Fibroblast of the aortic adventitia (primary cell): Measurements from ENCODE around the gene TMEM150B. TPM values are rescaled to one million over a fixed set of nuclear protein-coding genes. Genes with fewer than 3 reads are reported as not detected.
A peak's percentile ranks its signal among the peaks of the same experiment; 100 is the strongest.

ENCODE experiments used
- DNase-seq: peaks from one replicate; pipeline ENCODE4 v3.0.0-alpha.2; 2010; ENCODE audit warnings: low read depth
- H3K4me3 ChIP-seq: 2 replicates; pipeline ENCODE4 v1.5.1; 2011; ENCODE audit warnings: low read depth, mild to moderate bottlenecking, control low read depth, low read length, moderate library complexity
- total RNA-seq: library from RNA; depleted of rRNA; stranded (reverse); fragments of >200 nt; gene quantifications from 2 replicates; pipeline ENCODE4 v1.2.3, GENCODE V29; 2012; ENCODE audit warnings: low replicate concordance
- TF ChIP-seq, protein P1 (sequence below): IDR thresholded peaks from 2 replicates; pipeline ENCODE4 v1.5.1; 2011; ENCODE audit warnings: mild to moderate bottlenecking, low read length, control low read depth, inconsistent platforms; ENCODE audit not compliant: insufficient read depth

Gene TMEM150B
- total RNA-seq, 1 donor, result not detected

DNA sequence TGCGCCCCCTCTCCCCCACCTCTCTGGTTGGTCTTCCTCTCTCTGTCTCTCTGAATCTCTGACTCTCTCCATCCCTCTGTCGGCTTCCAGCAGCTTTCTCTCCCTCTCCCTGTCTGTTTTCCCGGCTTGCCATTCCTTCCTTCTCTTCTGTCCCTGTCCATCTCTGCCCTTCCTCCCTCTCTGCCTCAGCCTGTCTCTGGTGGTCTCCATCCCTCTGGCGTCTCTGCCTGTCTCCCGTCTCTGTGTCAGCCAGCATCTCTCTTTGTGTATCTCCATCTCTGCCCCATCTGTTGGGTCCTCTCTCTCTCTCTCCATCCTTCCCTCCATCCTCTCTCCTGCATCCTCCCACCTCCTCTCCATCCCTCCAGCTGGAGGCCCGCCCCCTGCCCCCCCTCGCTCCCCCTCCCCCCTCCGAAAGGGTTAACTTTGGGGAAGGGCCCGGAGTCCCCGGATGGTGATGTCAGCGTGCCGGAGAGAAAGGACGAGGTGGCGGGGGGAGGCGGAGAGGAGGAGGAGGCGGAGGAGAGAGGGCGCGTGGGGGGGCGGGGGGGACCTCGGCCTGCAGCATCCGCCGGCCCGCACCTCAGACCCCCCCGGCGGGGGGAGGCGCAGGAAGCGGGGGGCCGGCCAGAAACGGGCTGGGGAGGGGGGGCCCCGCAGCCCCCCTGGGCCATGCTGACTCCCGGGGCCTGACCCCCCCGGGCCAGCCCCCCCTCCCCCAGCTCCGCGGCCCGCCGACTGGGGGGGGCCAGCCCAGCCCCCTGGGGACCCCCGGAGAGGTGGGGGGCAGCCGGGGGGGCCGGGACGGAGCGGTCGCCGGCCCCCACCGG is 41.4 kb downstream of the TMEM150B start, which contains the start of gene BRSK1:
BRSK1 (plus strand) TSS at position 450 of the 830 bp plus-strand sequence. CDS start 446 bp downstream, outside the sequence.
- DNase-seq, result peak; percentile 48
- peak within 1 kb of the TSS; percentile 63 for H3K4me3 ChIP-seq
- TF ChIP-seq, protein P1, sequence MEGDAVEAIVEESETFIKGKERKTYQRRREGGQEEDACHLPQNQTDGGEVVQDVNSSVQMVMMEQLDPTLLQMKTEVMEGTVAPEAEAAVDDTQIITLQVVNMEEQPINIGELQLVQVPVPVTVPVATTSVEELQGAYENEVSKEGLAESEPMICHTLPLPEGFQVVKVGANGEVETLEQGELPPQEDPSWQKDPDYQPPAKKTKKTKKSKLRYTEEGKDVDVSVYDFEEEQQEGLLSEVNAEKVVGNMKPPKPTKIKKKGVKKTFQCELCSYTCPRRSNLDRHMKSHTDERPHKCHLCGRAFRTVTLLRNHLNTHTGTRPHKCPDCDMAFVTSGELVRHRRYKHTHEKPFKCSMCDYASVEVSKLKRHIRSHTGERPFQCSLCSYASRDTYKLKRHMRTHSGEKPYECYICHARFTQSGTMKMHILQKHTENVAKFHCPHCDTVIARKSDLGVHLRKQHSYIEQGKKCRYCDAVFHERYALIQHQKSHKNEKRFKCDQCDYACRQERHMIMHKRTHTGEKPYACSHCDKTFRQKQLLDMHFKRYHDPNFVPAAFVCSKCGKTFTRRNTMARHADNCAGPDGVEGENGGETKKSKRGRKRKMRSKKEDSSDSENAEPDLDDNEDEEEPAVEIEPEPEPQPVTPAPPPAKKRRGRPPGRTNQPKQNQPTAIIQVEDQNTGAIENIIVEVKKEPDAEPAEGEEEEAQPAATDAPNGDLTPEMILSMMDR, result no peak

DNA sequence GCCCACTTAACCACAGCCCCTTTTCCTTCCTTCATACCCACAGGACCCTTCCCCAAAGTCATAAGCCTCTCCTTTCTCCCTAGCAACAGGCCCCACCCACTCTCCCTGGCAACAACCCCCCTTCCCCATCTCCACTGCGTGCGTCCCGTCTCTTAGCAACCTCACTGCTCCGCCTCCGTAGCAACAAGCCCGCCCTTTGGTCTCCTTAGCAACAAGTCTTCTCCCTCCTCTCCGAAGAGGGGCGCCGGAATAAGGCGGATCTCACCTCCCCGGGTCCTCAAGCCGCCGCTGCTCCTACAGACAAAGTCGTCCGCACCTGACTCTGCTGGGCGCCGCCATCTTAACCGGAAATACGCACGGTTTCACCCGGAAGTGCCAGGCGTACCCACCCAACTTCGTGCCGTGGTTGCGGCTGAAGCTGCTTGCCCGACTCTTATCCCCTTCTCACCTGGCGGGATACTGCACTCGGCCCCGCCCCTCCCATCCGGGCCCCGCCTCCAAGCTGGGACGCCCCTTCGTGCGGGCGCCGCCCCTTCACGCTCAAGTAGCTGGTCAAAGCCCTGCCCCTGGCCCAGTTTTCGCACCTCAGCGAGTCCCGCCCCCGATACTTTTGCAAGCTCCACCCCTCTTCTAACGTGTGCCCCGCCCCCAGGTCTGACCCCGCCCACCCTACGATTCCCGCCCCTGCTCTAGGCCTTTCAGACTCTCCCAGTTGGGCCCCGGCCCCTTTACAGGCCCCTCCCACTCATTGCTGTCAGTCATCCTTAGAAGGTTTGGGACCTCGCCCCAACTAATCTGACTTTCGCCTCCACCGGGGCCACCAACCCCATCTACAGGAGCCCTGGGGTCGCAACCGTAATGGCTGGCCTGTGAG is 45.1 kb downstream of the TMEM150B start, which contains the start of gene HSPBP1:
HSPBP1 (minus strand) TSS at position 341 of the 874 bp plus-strand sequence. CDS start 502 bp downstream, outside the sequence.
- peak; percentile 92 for DNase-seq
- peak within 1 kb of the TSS; percentile 90 for H3K4me3 ChIP-seq
- TF ChIP-seq, protein P1, result no peak

DNA sequence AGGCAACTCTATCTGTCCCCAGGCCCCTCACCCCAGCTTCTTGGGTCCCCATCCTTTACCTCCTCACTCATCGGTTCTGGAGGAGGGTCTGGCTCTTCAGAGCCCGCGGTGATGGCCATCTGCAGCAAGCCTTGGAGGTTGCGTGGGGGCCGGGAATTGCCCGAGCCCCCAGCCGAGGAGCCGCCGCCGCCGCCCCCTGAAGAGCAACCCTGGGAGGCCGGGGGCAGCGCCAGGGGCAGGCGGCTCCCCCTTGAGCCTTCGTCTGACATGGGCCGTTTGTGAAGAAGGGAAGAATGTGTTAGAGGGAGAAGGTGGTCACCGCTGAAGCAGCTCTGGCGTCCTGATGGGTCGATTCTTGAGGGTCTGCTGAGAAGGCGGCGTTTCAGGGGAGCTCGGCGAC is 45.8 kb downstream of the TMEM150B start:
- TF ChIP-seq, protein P1, result no peak
- H3K4me3 ChIP-seq, result peak overlapping the region; percentile 90
- no peak for DNase-seq

DNA sequence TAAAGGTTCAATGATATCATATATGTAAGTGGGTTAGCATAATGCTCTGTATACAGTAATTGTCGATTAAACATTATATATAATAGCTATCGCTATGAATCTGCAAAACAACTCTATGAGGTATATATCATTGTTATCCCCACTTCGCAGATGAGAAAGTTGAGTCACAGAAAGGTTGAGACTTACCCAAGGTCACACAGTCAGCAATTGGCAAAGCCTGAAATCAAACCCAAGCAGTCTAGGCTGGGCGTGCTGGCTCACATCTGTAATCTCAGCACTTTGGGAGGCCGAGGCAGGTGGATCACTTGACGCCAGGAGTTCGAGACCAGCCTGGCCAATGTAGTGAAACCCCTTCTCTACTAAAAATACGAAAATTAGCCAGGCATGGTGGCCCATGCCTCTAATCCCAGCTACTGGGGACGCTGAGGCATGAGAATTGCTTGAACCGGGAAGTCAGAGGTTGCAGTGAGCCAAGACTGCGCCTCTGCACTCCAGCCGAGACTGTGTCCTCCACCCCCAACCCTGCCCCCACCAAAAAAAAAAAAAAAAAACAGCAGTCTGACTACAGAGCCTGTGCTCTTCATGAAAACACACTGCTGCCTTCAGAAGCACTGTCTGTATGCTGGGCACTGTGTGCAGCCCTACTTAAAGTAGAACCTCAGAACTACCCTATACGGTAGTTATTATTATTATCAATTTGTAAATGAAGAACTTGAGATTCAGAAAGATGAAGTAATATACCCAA is 46.6 kb downstream of the TMEM150B start:
- TF ChIP-seq, protein P1, result no peak
- peak overlapping the region; percentile 90 for H3K4me3 ChIP-seq
- no peak for DNase-seq

DNA sequence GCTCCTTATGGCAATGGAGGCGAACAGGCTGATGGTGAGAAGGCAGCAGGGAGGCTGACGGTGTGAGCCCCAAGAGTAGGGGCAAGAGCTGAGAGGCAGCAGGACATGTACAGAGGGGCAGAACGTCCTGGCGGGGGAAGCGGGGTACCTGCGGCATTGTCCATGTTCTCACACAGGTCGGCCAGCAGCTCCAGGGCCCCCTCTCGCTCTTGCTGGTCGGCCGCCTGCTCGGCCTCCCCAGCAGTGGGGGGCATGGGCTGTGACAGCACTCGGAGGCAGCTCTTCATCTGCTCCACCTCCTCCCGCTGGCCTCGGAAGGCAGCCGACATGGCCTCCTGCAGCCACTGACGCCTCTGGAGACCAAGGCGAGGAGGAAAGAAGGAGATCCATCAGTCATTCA is 47.6 kb downstream of the TMEM150B start:
- no peak overlapping the region for H3K4me3 ChIP-seq
- TF ChIP-seq, protein P1, result no peak
- DNase-seq, result no peak
